ENCODE data around the gene TAF11L2.
"Not testable (repeated sequence)": the region's sequence is repeated elsewhere in the genome, so short reads cannot be mapped to it uniquely, and the experiment has no call there.

The TAF11L2 gene

GRCh38 chr5:17526504-17526903 is 28.5 kb downstream of the TAF11L2 start:
- DNase-seq (ENCODE audit: low read depth) = not testable (repeated sequence)

GRCh38 chr5:17528369-17528768 is 30.3 kb downstream of the TAF11L2 start, which contains the start of gene TAF11L6:
TSS of gene TAF11L6 (plus strand) at chr5:17528669.
- not testable (repeated sequence) for DNase-seq (ENCODE audit: low read depth)
